ENCODE data around the gene TTC36.
"Not testable (repeated sequence)": the region's sequence is repeated elsewhere in the genome, so short reads cannot be mapped to it uniquely, and the experiment has no call there.

Gene TTC36

GRCh38 chr11:118532091-118532490, 4.8 kb downstream of the TTC36 start:
- no peak for DNase-seq (ENCODE audit: low spot score)

GRCh38 chr11:118532852-118533768, 5.8 kb downstream of the TTC36 start:
- no peak for DNase-seq (ENCODE audit: low spot score)

- DNase-seq (ENCODE audit: low spot score), result peak; percentile 55
These were observed 6.8 kb downstream of the TTC36 start for GRCh38 chr11:118533769-118534729.

- no peak for DNase-seq (ENCODE audit: low spot score)
These were observed 8.0 kb downstream of the TTC36 start for GRCh38 chr11:118535261-118535660.

- DNase-seq (ENCODE audit: low spot score), result no peak
These were observed 9.5 kb downstream of the TTC36 start for GRCh38 chr11:118536726-118537125.

GRCh38 chr11:118537409-118537980, 10.2 kb downstream of the TTC36 start:
- DNase-seq (ENCODE audit: low spot score), result no peak

GRCh38 chr11:118544010-118544646, 16.9 kb downstream of the TTC36 start:
- DNase-seq (ENCODE audit: low spot score), result no peak

- no peak for DNase-seq (ENCODE audit: low spot score)
These were observed 17.4 kb downstream of the TTC36 start for GRCh38 chr11:118544647-118545010.

- no peak for DNase-seq (ENCODE audit: low spot score)
These were observed 18.3 kb downstream of the TTC36 start for GRCh38 chr11:118545533-118545932.

GRCh38 chr11:118547132-118547531, 19.9 kb downstream of the TTC36 start:
- no peak for DNase-seq (ENCODE audit: low spot score)

- no peak for DNase-seq (ENCODE audit: low spot score)
These were observed 25.1 kb downstream of the TTC36 start for GRCh38 chr11:118552341-118552740.

GRCh38 chr11:118560806-118561205, 33.5 kb downstream of the TTC36 start:
- no peak for DNase-seq (ENCODE audit: low spot score)

GRCh38 chr11:118565051-118565450, 37.8 kb downstream of the TTC36 start:
- no peak for DNase-seq (ENCODE audit: low spot score)

GRCh38 chr11:118569670-118570069, 42.4 kb downstream of the TTC36 start:
- DNase-seq (ENCODE audit: low spot score), result no peak

- no peak for DNase-seq (ENCODE audit: low spot score)
These were observed 43.5 kb downstream of the TTC36 start for GRCh38 chr11:118570787-118571186.

GRCh38 chr11:118571701-118572060, 44.4 kb downstream of the TTC36 start:
- not testable (repeated sequence) for DNase-seq (ENCODE audit: low spot score)

- peak; percentile 76 for DNase-seq (ENCODE audit: low spot score)
These were observed 45.0 kb downstream of the TTC36 start, which contains the start of gene ARCN1 for GRCh38 chr11:118572061-118572980. Gene ARCN1, plus strand, starts transcription at chr11:118572409. Its CDS starts 139 bp downstream, at chr11:118572548.

GRCh38 chr11:118572981-118573550, 45.8 kb downstream of the TTC36 start:
- DNase-seq (ENCODE audit: low spot score), result peak; percentile 10

- DNase-seq (ENCODE audit: low spot score), result no peak
These were observed 47.4 kb downstream of the TTC36 start for GRCh38 chr11:118574636-118575035.

GRCh38 chr11:118577995-118578394, 50.7 kb downstream of the TTC36 start:
- DNase-seq (ENCODE audit: low spot score), result not testable (repeated sequence)

Measured in HuH-7 (cell line).